ENCODE results near the gene PNCK.

The PNCK gene

GRCh38 chrX:153641627-153642026 is 32.0 kb downstream of the PNCK start:
- DNase-seq (ENCODE audit: low read depth in 2 of 2), result no peak

GRCh38 chrX:153640736-153641575 is 32.7 kb downstream of the PNCK start:
- no peak for DNase-seq (ENCODE audit: low read depth in 2 of 2)

- DNase-seq (ENCODE audit: low read depth in 2 of 2), result no peak
These were observed 33.4 kb downstream of the PNCK start for GRCh38 chrX:153640045-153640686.

GRCh38 chrX:153639177-153640044 is 34.2 kb downstream of the PNCK start:
- DNase-seq (ENCODE audit: low read depth in 2 of 2), result no peak

- no peak for DNase-seq (ENCODE audit: low read depth in 2 of 2)
These were observed 35.0 kb downstream of the PNCK start for GRCh38 chrX:153638436-153639176.

GRCh38 chrX:153638041-153638371 is 35.6 kb downstream of the PNCK start:
- DNase-seq (ENCODE audit: low read depth in 2 of 2), result no peak

GRCh38 chrX:153637121-153638040 is 36.2 kb downstream of the PNCK start:
- no peak for DNase-seq (ENCODE audit: low read depth in 2 of 2)

GRCh38 chrX:153636716-153637115 is 36.9 kb downstream of the PNCK start:
- no peak for DNase-seq (ENCODE audit: low read depth in 2 of 2)

- no peak for DNase-seq (ENCODE audit: low read depth in 2 of 2)
These were observed 37.6 kb downstream of the PNCK start for GRCh38 chrX:153635788-153636668.

- DNase-seq (ENCODE audit: low read depth in 2 of 2), result no peak
These were observed 38.2 kb downstream of the PNCK start for GRCh38 chrX:153635388-153635787.

- DNase-seq (ENCODE audit: low read depth in 2 of 2), result no peak
These were observed 38.8 kb downstream of the PNCK start for GRCh38 chrX:153634832-153635231.

GRCh38 chrX:153634236-153634635 is 39.4 kb downstream of the PNCK start:
- DNase-seq (ENCODE audit: low read depth in 2 of 2), result no peak

GRCh38 chrX:153633607-153634180 is 39.9 kb downstream of the PNCK start:
- DNase-seq (ENCODE audit: low read depth in 2 of 2), result no peak

- DNase-seq (ENCODE audit: low read depth in 2 of 2), result no peak
These were observed 40.6 kb downstream of the PNCK start for GRCh38 chrX:153633048-153633447.

GRCh38 chrX:153632595-153632946 is 41.0 kb downstream of the PNCK start:
- no peak for DNase-seq (ENCODE audit: low read depth in 2 of 2)

GRCh38 chrX:153631907-153632594 is 41.6 kb downstream of the PNCK start:
- no peak for DNase-seq (ENCODE audit: low read depth in 2 of 2)

GRCh38 chrX:153631346-153631745 is 42.3 kb downstream of the PNCK start:
- no peak for DNase-seq (ENCODE audit: low read depth in 2 of 2)

- DNase-seq (ENCODE audit: low read depth in 2 of 2), result no peak
These were observed 44.9 kb downstream of the PNCK start for GRCh38 chrX:153628665-153629064.

GRCh38 chrX:153628129-153628528 is 45.5 kb downstream of the PNCK start:
- no peak for DNase-seq (ENCODE audit: low read depth in 2 of 2)
